Right lobe of liver (tissue), 6 donors: ENCODE results near the gene DAB2. TPM values are rescaled to one million over a fixed set of nuclear protein-coding genes. Genes with fewer than 3 reads are reported as not detected.
"Not testable (repeated sequence)": the region's sequence is repeated elsewhere in the genome, so short reads cannot be mapped to it uniquely, and the experiment has no call there.

Experiments used
- ATAC-seq, 4 donors: fragments of 200-7000 bp; cut with Tn5 transposase; one replicate each; pipeline ENCODE4 v1.9.1; 2020; ENCODE audit warnings: mild to moderate bottlenecking in 4 of 4, moderate library complexity in 4 of 4
- DNase-seq, 3 donors: peaks; one replicate each; pipeline ENCODE4 v3.0.0-alpha.2; 2020
- H3K27ac ChIP-seq, 3 donors: fragments of 200-600 bp; one replicate each; pipeline ENCODE4 v1.8.0; 2022
- H3K27me3 ChIP-seq, 2 donors: fragments of 200-600 bp; one replicate each; pipeline ENCODE4 v1.8.0; 2022
- H3K36me3 ChIP-seq, 4 donors: fragments of 200-600 bp; sonication (generic) in 1 of 4; one replicate each; pipeline versions ENCODE4 v1.5.1 to v1.8.0; 2017 to 2022; ENCODE audit warnings: control low read depth in 1 of 4
- H3K4me1 ChIP-seq, 4 donors: fragments of 200-600 bp; sonication (generic) in 1 of 4; one replicate each; pipeline versions ENCODE4 v1.5.1 to v1.8.0; 2017 to 2022; ENCODE audit warnings: control low read depth in 1 of 4
- H3K4me3 ChIP-seq, 3 donors: fragments of 200-600 bp; one replicate each; pipeline ENCODE4 v1.8.0; 2022
- H3K9me3 ChIP-seq, 4 donors: fragments of 200-600 bp; sonication (generic) in 1 of 4; one replicate each; pipeline versions ENCODE4 v1.5.1 to v1.8.0; 2017 to 2022; ENCODE audit warnings: control low read depth in 1 of 4
- CTCF ChIP-seq, 4 donors: fragments of 200-600 bp in 3 of 4; fragments of 450-650 bp in 1 of 4; IDR thresholded peaks; one replicate each; pipeline versions ENCODE4 v1.5.1 to v1.8.0; 2016 to 2022; ENCODE audit warnings: antibody characterized with exemption in 4 of 4, mild to moderate bottlenecking in 2 of 4
- POLR2A ChIP-seq: fragments of 450-650 bp; IDR thresholded peaks from one replicate; pipeline ENCODE4 v1.6.1; 2017; ENCODE audit warnings: antibody characterized with exemption, mild to moderate bottlenecking
- WGBS: methylation state at CpG from one replicate; pipeline ENCODE4 v1.1.6; 2018; ENCODE audit warnings: low coverage, low lambda C conversion rate; ENCODE audit not compliant: insufficient coverage; ENCODE audit errors: missing lambda C conversion rate; 5-methylcytosine and 5-hydroxymethylcytosine counted together
- intact Hi-C, 2 donors: fragments of 100-400 bp; cut with DNase I; formaldehyde crosslinking; loops; one replicate each; pipeline versions ENCODE4 v1.11.2 to v1.14.1; 2022
- total RNA-seq, 6 experiments: library from RNA; depleted of rRNA in 2 of 6; stranded (reverse); fragments of >200 nt in 2 of 6; fragmentation: NEBNext Ultra II Directional in 3 of 6; extraction: Animal tissue kit (Norgen Biotek cat#: 25700) in 3 of 6; gene quantifications; one replicate each; pipeline versions ENCODE4 v1.1.0 to v1.2.4, GENCODE V29; 2016 to 2023
- donor health status: DM: no; HTN: yes; CAD: no.
- donor health status: DM: no; HTN: no; CAD: no.
- donor health status: DM: no; HTN: no; CAD: no.
- donor health status: DM: no; HTN: yes; CAD: no.
- donor health status: DM: no; HTN: yes; CAD: no.

DAB2 gene
- total RNA-seq, 6 experiments from 2014 or later: 7.3 to 32.8 (median 14.0) TPM

GRCh38 chr5:39411985-39412384 is 12.8 kb downstream of the DAB2 start:
- H3K4me1 ChIP-seq: peaks cover 0 to 7% (median 0%) of the 10 kb centered on the region in 4 donors
- ATAC-seq: no peak
- no peak overlapping the region for H3K4me3 ChIP-seq
- no peaks in the 10 kb centered on the region for H3K36me3 ChIP-seq
- TF ChIP-seq CTCF (IDR thresholded peaks at IDR 0.05) (no peak), POLR2A (no peak)
- intact Hi-C loops: no loop called here
- WGBS: 95% methylated on average over 4 of the region's 4 CpGs
- H3K27ac ChIP-seq: no peak overlapping the region
- no peaks in the 10 kb centered on the region for H3K27me3 ChIP-seq
- DNase-seq: no peak
- no peaks in the 10 kb centered on the region for H3K9me3 ChIP-seq

DNA sequence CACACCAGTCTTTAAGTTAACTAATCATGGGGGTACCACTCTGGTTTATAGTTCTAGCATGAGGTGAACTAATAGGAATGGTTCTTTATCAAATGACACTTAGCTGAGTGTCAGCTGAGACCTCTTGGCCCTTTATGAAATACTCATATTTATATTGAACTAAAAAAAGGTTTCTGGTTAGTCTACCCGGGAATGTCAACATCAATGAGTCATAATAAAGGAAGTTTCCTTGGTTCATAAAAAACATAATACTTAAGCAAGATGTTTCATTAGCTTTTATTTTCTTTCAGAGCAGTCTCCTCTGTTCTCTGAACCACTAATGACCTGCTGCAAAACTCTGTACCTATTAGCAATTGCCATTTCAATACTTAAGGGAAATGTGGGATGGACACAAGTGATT is 13.7 kb downstream of the DAB2 start:
- no peak overlapping the region for H3K4me3 ChIP-seq
- H3K9me3 ChIP-seq: no peaks in the 10 kb centered on the region
- WGBS: 54% methylated on average over 1 of the region's 1 CpG
- DNase-seq (no peak), ATAC-seq (peak in 2 of 4 donors; percentile 49 to 68)
- H3K4me1 ChIP-seq: peaks cover 0 to 7% (median 0%) of the 10 kb centered on the region in 4 donors
- H3K27me3 ChIP-seq: no peaks in the 10 kb centered on the region
- intact Hi-C loops: no loop called here
- H3K27ac ChIP-seq: peak overlapping the region in 1 of 3 donors; percentile 9
- no peaks in the 10 kb centered on the region for H3K36me3 ChIP-seq
- TF ChIP-seq CTCF (IDR thresholded peaks at IDR 0.05) (no peak), POLR2A (no peak)

- peaks cover 0 to 7% (median 0%) of the 10 kb centered on the region in 4 donors for H3K4me1 ChIP-seq
- TF ChIP-seq CTCF (IDR thresholded peaks at IDR 0.05) (no peak), POLR2A (no peak)
- WGBS: 50% methylated on average over 1 of the region's 1 CpG
- no peaks in the 10 kb centered on the region for H3K36me3 ChIP-seq
- H3K27ac ChIP-seq: no peak overlapping the region
- ATAC-seq (no peak), DNase-seq (no peak)
- intact Hi-C loops: no loop called here
- H3K9me3 ChIP-seq: no peaks in the 10 kb centered on the region
- H3K4me3 ChIP-seq: no peak overlapping the region
- no peaks in the 10 kb centered on the region for H3K27me3 ChIP-seq
Observed at GRCh38 chr5:39409033-39409432, 15.7 kb downstream of the DAB2 start.

- Histone ChIP-seq H3K9me3 (no peaks in the 10 kb centered on the region), H3K4me1 (peaks cover 0 to 8% (median 0%) of the 10 kb centered on the region in 4 donors), H3K4me3 (no peak overlapping the region), H3K27me3 (no peaks in the 10 kb centered on the region), H3K27ac (no peak overlapping the region), H3K36me3 (no peaks in the 10 kb centered on the region)
- no peak for ATAC-seq
- 46% methylated on average over 5 of the region's 5 CpGs for WGBS
- TF ChIP-seq CTCF (IDR thresholded peaks at IDR 0.05): no peak
- DNase-seq: no peak
- intact Hi-C loops: no loop called here
Observed at GRCh38 chr5:39405083-39405843, 19.5 kb downstream of the DAB2 start.

GRCh38 chr5:39403761-39404160 is 21.0 kb downstream of the DAB2 start:
- H3K4me1 ChIP-seq, H3K36me3 ChIP-seq, intact Hi-C loops, ATAC-seq, DNase-seq, H3K9me3 ChIP-seq, H3K4me3 ChIP-seq, H3K27ac ChIP-seq, H3K27me3 ChIP-seq: not testable (repeated sequence)
- 82% methylated on average over 3 of the region's 3 CpGs for WGBS

DNA sequence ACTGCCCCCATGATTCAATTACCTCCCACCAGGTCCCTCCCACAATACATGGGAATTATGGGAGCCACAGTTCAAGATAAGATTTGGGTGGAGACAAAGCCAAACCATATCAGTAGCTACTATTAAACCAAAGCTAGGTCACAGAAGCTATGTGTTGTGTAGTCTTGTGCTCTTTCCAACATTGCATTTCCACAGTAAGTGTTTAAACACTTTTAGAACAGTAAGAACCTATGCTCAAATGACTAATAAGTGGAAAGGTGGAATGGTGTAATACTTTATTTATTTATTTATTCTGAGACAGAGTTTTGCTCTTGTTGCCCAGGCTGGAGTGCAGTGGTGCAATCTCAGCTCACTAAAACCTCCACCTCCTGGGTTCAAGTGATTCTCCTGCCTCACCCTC is 22.6 kb downstream of the DAB2 start:
- ATAC-seq: peak in 1 of 4 donors; percentile 28
- H3K4me1 ChIP-seq: not testable (repeated sequence)

More for the DNA sequence above, 22.6 kb downstream of the DAB2 start:
- H3K36me3 ChIP-seq, intact Hi-C loops, H3K4me3 ChIP-seq, H3K9me3 ChIP-seq, H3K27me3 ChIP-seq, DNase-seq, H3K27ac ChIP-seq: not testable (repeated sequence)
